BLaER1 (cell line): ENCODE results near the gene PSAT1.

Experiments used
- H3K27ac ChIP-seq: shearing (Covaris generic); formaldehyde crosslinking; 2 replicates; pipeline ENCODE4 v1.8.1; 2022
- H3K27me3 ChIP-seq: shearing (Covaris generic); formaldehyde crosslinking; 2 replicates; pipeline ENCODE4 v1.8.1; 2022
- H3K36me3 ChIP-seq: shearing (Covaris generic); formaldehyde crosslinking; 2 replicates; pipeline ENCODE4 v1.8.1; 2022
- H3K4me1 ChIP-seq: shearing (Covaris generic); formaldehyde crosslinking; 2 replicates; pipeline ENCODE4 v1.8.1; 2022
- H3K4me2 ChIP-seq: shearing (Covaris generic); formaldehyde crosslinking; 2 replicates; pipeline ENCODE4 v1.8.1; 2022
- H3K4me3 ChIP-seq: shearing (Covaris generic); formaldehyde crosslinking; 2 replicates; pipeline ENCODE4 v1.8.1; 2022
- H3K9ac ChIP-seq: shearing (Covaris generic); formaldehyde crosslinking; 2 replicates; pipeline ENCODE4 v1.8.1; 2022
- H3K9me3 ChIP-seq: shearing (Covaris generic); formaldehyde crosslinking; 2 replicates; pipeline ENCODE4 v1.8.1; 2022
- H4K20me1 ChIP-seq: shearing (Covaris generic); formaldehyde crosslinking; 2 replicates; pipeline ENCODE4 v1.8.1; 2022
- Cebpa-rat ChIP-seq: shearing (Covaris generic); IDR thresholded peaks from 2 replicates; pipeline ENCODE4 v1.8.1; 2022

Gene PSAT1

DNA sequence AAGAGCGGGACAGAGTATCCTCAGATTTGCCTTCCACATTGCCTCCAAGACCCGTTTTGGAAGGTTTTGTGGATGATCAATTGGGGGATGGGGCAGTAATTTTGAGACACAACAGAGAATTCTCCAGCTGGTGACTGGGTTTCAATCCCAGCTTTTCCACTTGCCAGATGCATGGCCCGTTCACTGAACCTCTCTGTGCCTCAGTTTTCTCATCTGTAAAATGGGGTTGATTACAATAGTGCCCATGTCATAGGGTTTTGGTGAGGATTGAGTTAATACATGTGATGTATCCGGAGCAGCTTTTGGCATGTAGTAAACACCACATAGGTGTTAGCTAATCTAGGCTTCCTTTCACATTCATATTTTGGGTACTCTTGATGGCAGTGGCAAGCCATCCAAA, 59.7 kb downstream of the PSAT1 start:
- peaks cover 11% of the 10 kb centered on the region; the same call in 1 of the 2 replicates for H3K9me3 ChIP-seq
- H3K27me3 ChIP-seq: no peaks in the 10 kb centered on the region
- H3K4me2 ChIP-seq: no peak overlapping the region
- H3K36me3 ChIP-seq: peaks cover 24% of the 10 kb centered on the region
- H3K9ac ChIP-seq: no peak overlapping the region
- no peak overlapping the region for H3K27ac ChIP-seq
- TF ChIP-seq Cebpa-rat: no peak
- no peak overlapping the region for H3K4me3 ChIP-seq
- no peaks in the 10 kb centered on the region for H3K4me1 ChIP-seq
- no peaks in the 10 kb centered on the region for H4K20me1 ChIP-seq

- Histone ChIP-seq H3K27me3 (no peaks in the 10 kb centered on the region), H4K20me1 (no peaks in the 10 kb centered on the region), H3K9me3 (peaks cover 11% of the 10 kb centered on the region; the same call in 1 of the 2 replicates), H3K4me2 (no peak overlapping the region), H3K27ac (no peak overlapping the region), H3K36me3 (peaks cover 24% of the 10 kb centered on the region), H3K4me1 (no peaks in the 10 kb centered on the region), H3K4me3 (no peak overlapping the region), H3K9ac (no peak overlapping the region)
- no peak for TF ChIP-seq Cebpa-rat
These were observed 60.4 kb downstream of the PSAT1 start for GRCh38 chr9:78357165-78357873.

DNA sequence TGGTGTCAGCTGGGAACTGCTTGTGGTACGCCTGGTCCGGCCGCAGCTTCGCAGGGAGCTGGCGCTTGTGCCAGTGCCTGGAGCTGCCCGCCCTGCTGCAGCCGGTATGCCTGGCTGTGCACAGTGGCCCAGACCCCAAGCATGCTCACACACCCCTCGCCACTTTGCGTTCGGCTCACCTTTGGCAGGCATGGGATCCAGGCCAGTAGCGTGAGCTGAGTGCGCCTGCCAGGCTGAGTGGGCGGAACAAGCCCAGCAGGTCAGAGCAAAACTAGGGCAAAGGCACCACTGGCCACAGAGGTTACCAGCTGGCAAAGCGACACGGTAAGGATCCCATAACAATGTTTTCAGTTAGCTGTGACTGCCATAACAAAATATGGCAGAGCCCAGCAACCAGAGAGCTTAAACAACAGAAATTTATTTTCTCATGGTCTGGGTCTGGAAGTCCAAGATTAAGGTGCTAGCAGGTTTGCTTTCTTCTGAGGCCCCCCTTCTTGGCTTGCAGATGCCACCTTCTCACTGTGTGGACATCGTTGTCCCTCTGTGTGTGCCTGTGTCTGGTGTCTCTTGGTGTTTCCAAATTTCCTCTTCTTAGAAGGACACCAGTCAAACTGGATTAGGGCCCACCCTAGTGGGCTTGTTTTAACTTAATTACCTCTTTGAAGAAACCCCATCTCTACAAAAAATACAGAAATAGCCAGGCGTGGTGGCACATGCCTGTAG, 61.6 kb downstream of the PSAT1 start:
- Histone ChIP-seq H3K4me1 (no peaks in the 10 kb centered on the region), H3K27ac (no peak overlapping the region), H3K9me3 (0 out of 2 replicates have a peak, but pooled peaks cover 8% of the 10 kb centered on the region), H4K20me1 (no peaks in the 10 kb centered on the region), H3K4me3 (no peak overlapping the region), H3K36me3 (peaks cover 24% of the 10 kb centered on the region), H3K9ac (no peak overlapping the region), H3K27me3 (no peaks in the 10 kb centered on the region), H3K4me2 (no peak overlapping the region)
- no peak for TF ChIP-seq Cebpa-rat

GRCh38 chr9:78363221-78363620, 66.3 kb downstream of the PSAT1 start:
- no peaks in the 10 kb centered on the region for H3K27me3 ChIP-seq
- no peaks in the 10 kb centered on the region for H4K20me1 ChIP-seq
- no peak overlapping the region for H3K4me3 ChIP-seq
- H3K9me3 ChIP-seq: no peaks in the 10 kb centered on the region
- no peak overlapping the region for H3K4me2 ChIP-seq
- no peak for TF ChIP-seq Cebpa-rat
- no peak overlapping the region for H3K9ac ChIP-seq
- no peak overlapping the region for H3K27ac ChIP-seq
- H3K36me3 ChIP-seq: peaks cover 11% of the 10 kb centered on the region
- no peaks in the 10 kb centered on the region for H3K4me1 ChIP-seq

GRCh38 chr9:78365748-78366697, 69.1 kb downstream of the PSAT1 start:
- Histone ChIP-seq H4K20me1 (no peaks in the 10 kb centered on the region), H3K27ac (no peak overlapping the region), H3K27me3 (no peaks in the 10 kb centered on the region), H3K36me3 (no peaks in the 10 kb centered on the region), H3K4me1 (no peaks in the 10 kb centered on the region), H3K9ac (no peak overlapping the region), H3K9me3 (no peaks in the 10 kb centered on the region), H3K4me2 (no peak overlapping the region), H3K4me3 (no peak overlapping the region)
- no peak for TF ChIP-seq Cebpa-rat

- no peaks in the 10 kb centered on the region for H3K9me3 ChIP-seq
- no peaks in the 10 kb centered on the region for H3K36me3 ChIP-seq
- H3K27ac ChIP-seq: no peak overlapping the region
- no peaks in the 10 kb centered on the region for H3K27me3 ChIP-seq
- H4K20me1 ChIP-seq: no peaks in the 10 kb centered on the region
- TF ChIP-seq Cebpa-rat: no peak
- no peak overlapping the region for H3K9ac ChIP-seq
- H3K4me1 ChIP-seq: no peaks in the 10 kb centered on the region
- no peak overlapping the region for H3K4me2 ChIP-seq
- no peak overlapping the region for H3K4me3 ChIP-seq
These were observed 69.9 kb downstream of the PSAT1 start for GRCh38 chr9:78366827-78367226.

DNA sequence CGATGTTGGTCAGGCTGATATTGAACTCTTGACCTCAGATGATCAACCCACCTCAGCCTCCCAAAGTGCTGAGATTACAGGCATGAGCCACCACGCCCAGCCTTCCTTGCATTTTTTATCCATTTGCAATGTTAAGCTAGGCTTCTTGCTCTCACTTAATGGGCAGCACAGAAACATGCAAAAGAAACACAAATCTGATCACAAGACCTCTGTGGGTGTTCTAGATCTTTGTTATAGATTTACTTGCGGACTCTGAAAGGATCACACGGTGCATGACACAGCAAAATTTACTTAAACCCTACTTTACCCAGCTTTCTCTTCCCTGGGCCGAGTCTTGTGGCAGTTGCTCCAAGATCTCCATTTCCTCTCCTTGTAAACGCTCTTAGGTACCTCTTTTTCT, 71.3 kb downstream of the PSAT1 start:
- no peak overlapping the region for H3K27ac ChIP-seq
- no peaks in the 10 kb centered on the region for H4K20me1 ChIP-seq
- H3K4me3 ChIP-seq: no peak overlapping the region
- no peak overlapping the region for H3K9ac ChIP-seq
- H3K27me3 ChIP-seq: no peaks in the 10 kb centered on the region
- no peaks in the 10 kb centered on the region for H3K4me1 ChIP-seq
- no peaks in the 10 kb centered on the region for H3K36me3 ChIP-seq
- H3K9me3 ChIP-seq: no peaks in the 10 kb centered on the region
- H3K4me2 ChIP-seq: no peak overlapping the region
- TF ChIP-seq Cebpa-rat: no peak

DNA sequence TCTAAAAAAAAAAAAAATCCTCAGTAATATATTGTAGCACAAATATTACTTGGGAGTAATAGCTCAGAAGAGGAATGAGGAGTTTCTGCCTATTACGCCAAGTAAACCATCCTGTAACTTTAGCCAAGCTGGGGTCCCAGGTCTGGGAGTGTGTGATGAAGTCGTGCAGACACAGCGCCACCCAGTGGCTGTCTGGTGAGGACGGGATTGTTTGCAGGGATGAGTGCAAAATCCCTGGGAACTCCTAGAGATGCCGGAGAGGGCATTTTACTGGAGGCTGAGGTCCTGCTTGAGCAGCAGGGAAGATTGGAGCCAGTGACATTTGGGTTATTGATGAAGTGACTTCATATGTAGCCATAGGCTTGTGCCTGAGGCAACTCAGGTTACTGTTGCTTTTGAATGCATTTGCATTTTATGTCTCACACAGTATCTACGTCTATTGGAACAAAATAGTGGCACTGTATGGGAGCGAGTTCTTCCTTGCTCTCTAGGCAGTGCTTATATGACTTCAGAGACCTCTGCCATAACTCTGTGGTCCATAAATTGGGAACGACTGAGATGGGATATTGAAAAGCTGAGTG, 72.8 kb downstream of the PSAT1 start:
- Histone ChIP-seq H3K36me3 (no peaks in the 10 kb centered on the region), H3K27me3 (no peaks in the 10 kb centered on the region), H3K9me3 (no peaks in the 10 kb centered on the region), H4K20me1 (no peaks in the 10 kb centered on the region), H3K9ac (no peak overlapping the region), H3K4me2 (no peak overlapping the region), H3K27ac (no peak overlapping the region), H3K4me3 (no peak overlapping the region), H3K4me1 (no peaks in the 10 kb centered on the region)
- no peak for TF ChIP-seq Cebpa-rat

- Histone ChIP-seq H3K4me1 (no peaks in the 10 kb centered on the region), H3K4me2 (no peak overlapping the region), H3K9me3 (no peaks in the 10 kb centered on the region), H3K9ac (no peak overlapping the region), H3K4me3 (no peak overlapping the region), H3K36me3 (no peaks in the 10 kb centered on the region), H3K27me3 (no peaks in the 10 kb centered on the region), H3K27ac (no peak overlapping the region), H4K20me1 (no peaks in the 10 kb centered on the region)
- no peak for TF ChIP-seq Cebpa-rat
These were observed 74.1 kb downstream of the PSAT1 start for GRCh38 chr9:78370991-78371390.
